GM12878 (cell line): ENCODE data around the gene SDF4. TPM values are rescaled to one million over a fixed set of nuclear protein-coding genes. Genes with fewer than 3 reads are reported as not detected.

Source experiments
- ATAC-seq: fragments of 200-7000 bp; cut with Tn5 transposase; 3 replicates; pipeline ENCODE4 v1.9.1; 2020; ENCODE audit warnings: mild to moderate bottlenecking, moderate library complexity
- BruUV-seq: library from RNA; stranded (reverse); fragments of 400-500 nt; replicated peaks from 2 replicates; lab custom pipeline; 2021; lab: Mats Ljungman, UMichigan
- CTCF ChIA-PET: fragments of 300-600 bp; sonication (Branson Sonifier 250); formaldehyde crosslinking; extraction: SDS; loops from one replicate; lab custom pipeline; 2021; ENCODE audit warnings: inconsistent platforms; lab: Yijun Ruan, JAX
- POLR2A ChIA-PET: fragments of 350-600 bp; formaldehyde crosslinking; extraction: SDS; loops from one replicate; lab custom pipeline; 2021; ENCODE audit warnings: inconsistent platforms; lab: Charles Lee
- RAD21 ChIA-PET: fragments of 300-600 bp; sonication (Branson Sonifier 250); formaldehyde crosslinking; loops from one replicate; lab custom pipeline; 2023; ENCODE audit warnings: antibody characterized with exemption; ENCODE audit not compliant: unreplicated experiment; lab: Charles Lee
- SMC1A ChIA-PET: fragments of 300-600 bp; sonication (Branson Sonifier 250); formaldehyde crosslinking; loops from one replicate; lab custom pipeline; 2023; ENCODE audit not compliant: unreplicated experiment, uncharacterized antibody; lab: Charles Lee
- DNase-seq: peaks from one replicate; pipeline ENCODE4 v3.0.0-alpha.2; 2011; ENCODE audit warnings: low read depth, low spot score
- FAIRE-seq: peaks from 3 replicates; lab custom pipeline; 2011; peaks lifted over from hg19 to GRCh38; lab: Jason Lieb, UNC
- H2AFZ ChIP-seq: 2 replicates; pipeline ENCODE4 v1.6.0; 2011; ENCODE audit warnings: low read depth, low read length, control low read depth; ENCODE audit not compliant: control insufficient read depth
- H3K27ac ChIP-seq: 2 replicates; pipeline ENCODE4 v1.5.1; 2011; ENCODE audit warnings: control low read depth; ENCODE audit not compliant: control insufficient read depth, insufficient read depth
- H3K27me3 ChIP-seq, 2 experiments: replicated peaks in 1 of 2; 2 replicates each; pipeline versions ENCODE4 v1.6.0 to v1.6.1; 2011; ENCODE audit warnings: low read length in 1 of 2; ENCODE audit not compliant: control insufficient read depth in 2 of 2, insufficient read depth in 2 of 2
- H3K36me3 ChIP-seq, 2 experiments: 2 replicates each; pipeline ENCODE4 v1.5.1; 2011; ENCODE audit warnings: low read length in 1 of 2; ENCODE audit not compliant: control insufficient read depth in 2 of 2, insufficient read depth in 2 of 2
- H3K4me1 ChIP-seq: 2 replicates; pipeline ENCODE4 v1.6.1; 2011; ENCODE audit warnings: mild to moderate bottlenecking, low read length, moderate library complexity, mixed read lengths; ENCODE audit not compliant: control insufficient read depth, insufficient read depth
- H3K4me2 ChIP-seq: 2 replicates; pipeline ENCODE4 v1.6.0; 2011; ENCODE audit warnings: control low read depth; ENCODE audit not compliant: control insufficient read depth, insufficient read depth
- H3K4me3 ChIP-seq: fragments of 200-600 bp; sonication (generic); 2 replicates; pipeline ENCODE4 v1.5.1; 2016
- H3K79me2 ChIP-seq: 2 replicates; pipeline ENCODE4 v1.6.0; 2011; ENCODE audit warnings: low read length; ENCODE audit not compliant: control insufficient read depth, insufficient read depth
- H3K9ac ChIP-seq: 2 replicates; pipeline ENCODE4 v1.8.0; 2011; ENCODE audit warnings: low read length, control low read depth, mixed read lengths; ENCODE audit not compliant: control insufficient read depth, insufficient read depth
- H3K9me3 ChIP-seq: replicated peaks from 3 replicates; pipeline ENCODE4 v1.5.1; 2011; ENCODE audit warnings: mild to moderate bottlenecking, low read length; ENCODE audit not compliant: control insufficient read depth, insufficient read depth
- H4K20me1 ChIP-seq: 2 replicates; pipeline ENCODE4 v1.6.0; 2011; ENCODE audit not compliant: control insufficient read depth, insufficient read depth
- BHLHE40 ChIP-seq, 2 experiments: fragments of 450-650 bp in 1 of 2; IDR thresholded peaks; 2 replicates each; pipeline ENCODE4 v1.6.1; 2011 to 2017; ENCODE audit warnings: low read depth in 2 of 2, borderline replicate concordance in 1 of 2, improper control_type of control experiment in 1 of 2, low read length in 1 of 2, mild to moderate bottlenecking in 1 of 2
- CHD1 ChIP-seq: IDR thresholded peaks from 2 replicates; pipeline ENCODE4 v1.6.1; 2012; ENCODE audit warnings: low read depth, low read length, improper control_type of control experiment
- DPF2 ChIP-seq: fragments of 450-650 bp; IDR thresholded peaks from 2 replicates; pipeline ENCODE4 v1.6.1; 2017; ENCODE audit warnings: mild to moderate bottlenecking
- NKRF ChIP-seq: fragments of 450-650 bp; conservative IDR thresholded peaks from 2 replicates; pipeline ENCODE4 v1.6.1; 2017; ENCODE audit warnings: mild to moderate bottlenecking, moderate library complexity
- NR2C1 ChIP-seq: fragments of 450-650 bp; IDR thresholded peaks from 2 replicates; pipeline ENCODE4 v1.6.1; 2017; ENCODE audit warnings: antibody characterized with exemption, mild to moderate bottlenecking, moderate library complexity
- NR2C2 ChIP-seq: IDR thresholded peaks from 2 replicates; pipeline ENCODE4 v1.6.1; 2011; ENCODE audit warnings: borderline replicate concordance, low read depth; ENCODE audit not compliant: control insufficient read depth, insufficient read length
- POLR2A ChIP-seq: IDR thresholded peaks from 2 replicates; pipeline ENCODE4 v1.6.1; 2011; ENCODE audit warnings: low read depth, mild to moderate bottlenecking, low read length
- RELA ChIP-seq: fragments of 450-650 bp; IDR thresholded peaks from 2 replicates; pipeline ENCODE4 v1.8.0; 2014; ENCODE audit warnings: borderline replicate concordance; ENCODE audit not compliant: partially characterized antibody
- RFX5 ChIP-seq: IDR thresholded peaks from 2 replicates; pipeline ENCODE4 v1.6.1; 2011; ENCODE audit warnings: low read depth, low read length, improper control_type of control experiment
- YY1 ChIP-seq: IDR thresholded peaks from 2 replicates; pipeline ENCODE4 v1.6.1; 2011; ENCODE audit warnings: low read depth, mild to moderate bottlenecking, low read length
- ZBTB4 ChIP-seq: fragments of 450-650 bp; formaldehyde crosslinking; IDR thresholded peaks from 2 replicates; pipeline ENCODE4 v1.4.0; 2022; ENCODE audit warnings: mild to moderate bottlenecking, moderate library complexity
- ZNF217 ChIP-seq: fragments of 450-650 bp; IDR thresholded peaks from 2 replicates; pipeline ENCODE4 v1.6.1; 2017; ENCODE audit warnings: antibody characterized with exemption, mild to moderate bottlenecking
- ZNF384 ChIP-seq: IDR thresholded peaks from 2 replicates; pipeline ENCODE4 v1.6.1; 2012; ENCODE audit warnings: low read depth, mild to moderate bottlenecking, low read length, improper control_type of control experiment, borderline replicate concordance
- WGBS: methylation state at CpG from one replicate; pipeline ENCODE4 v1.1.6; 2016; ENCODE audit warnings: low lambda C conversion rate; ENCODE audit not compliant: insufficient replicate concordance, insufficient coverage; ENCODE audit errors: missing lambda C conversion rate; 5-methylcytosine and 5-hydroxymethylcytosine counted together
- in situ Hi-C: fragments of 300-500 bp; cut with MboI; formaldehyde crosslinking; loops from 9 replicates; pipeline ENCODE4 v1.14.3; 2018; ENCODE audit warnings: mixed read lengths
- intact Hi-C: fragments of 100-400 bp; cut with micrococcal nuclease; formaldehyde crosslinking; loops from one replicate; pipeline ENCODE4 v1.14.2; 2022; ENCODE audit not compliant: unreplicated experiment
- polyA plus RNA-seq, 11 experiments: library from polyadenylated mRNA; depleted of rRNA in 4 of 11; unstranded in 6 of 11; stranded (reverse) in 5 of 11; fragments of >200 nt; fragmentation: Nextera tagmentation in 4 of 11; fragmentation: Illumina TruSeq in 1 of 11; extraction: Ambion mirVana in 4 of 11; extraction: Trizol in 1 of 11; gene quantifications; 1 replicate in 1 of 11; 2 replicates in 10 of 11; pipeline versions ENCODE4 v1.2.1 to v1.2.3, GENCODE V29; 2011 to 2016; ENCODE audit warnings: inconsistent platforms in 2 of 11, missing spikeins in 2 of 11, low read depth in 1 of 11
- total RNA-seq, 4 experiments: library from RNA; depleted of rRNA in 3 of 4; stranded (reverse); fragments of >200 nt in 3 of 4; fragmentation: Illumina TruSeq in 1 of 4; extraction: Trizol in 1 of 4; gene quantifications; 2 replicates each; pipeline versions ENCODE4 v1.2.1 to v1.2.3, GENCODE V29; 2013 to 2021
- TF ChIP-seq, protein P1 (sequence below): IDR thresholded peaks from 2 replicates; pipeline ENCODE4 v1.6.1; 2011; ENCODE audit warnings: low read depth, mild to moderate bottlenecking, low read length, moderate library complexity, borderline replicate concordance; ENCODE audit errors: extremely low read depth

The SDF4 gene
- total and polyA plus RNA-seq, 10 of the 15 experiments (the other 5 are each of a cell fraction or from before 2014, with no cell fraction given): 0.44 to 97.2 (median 40.2) TPM

DNA sequence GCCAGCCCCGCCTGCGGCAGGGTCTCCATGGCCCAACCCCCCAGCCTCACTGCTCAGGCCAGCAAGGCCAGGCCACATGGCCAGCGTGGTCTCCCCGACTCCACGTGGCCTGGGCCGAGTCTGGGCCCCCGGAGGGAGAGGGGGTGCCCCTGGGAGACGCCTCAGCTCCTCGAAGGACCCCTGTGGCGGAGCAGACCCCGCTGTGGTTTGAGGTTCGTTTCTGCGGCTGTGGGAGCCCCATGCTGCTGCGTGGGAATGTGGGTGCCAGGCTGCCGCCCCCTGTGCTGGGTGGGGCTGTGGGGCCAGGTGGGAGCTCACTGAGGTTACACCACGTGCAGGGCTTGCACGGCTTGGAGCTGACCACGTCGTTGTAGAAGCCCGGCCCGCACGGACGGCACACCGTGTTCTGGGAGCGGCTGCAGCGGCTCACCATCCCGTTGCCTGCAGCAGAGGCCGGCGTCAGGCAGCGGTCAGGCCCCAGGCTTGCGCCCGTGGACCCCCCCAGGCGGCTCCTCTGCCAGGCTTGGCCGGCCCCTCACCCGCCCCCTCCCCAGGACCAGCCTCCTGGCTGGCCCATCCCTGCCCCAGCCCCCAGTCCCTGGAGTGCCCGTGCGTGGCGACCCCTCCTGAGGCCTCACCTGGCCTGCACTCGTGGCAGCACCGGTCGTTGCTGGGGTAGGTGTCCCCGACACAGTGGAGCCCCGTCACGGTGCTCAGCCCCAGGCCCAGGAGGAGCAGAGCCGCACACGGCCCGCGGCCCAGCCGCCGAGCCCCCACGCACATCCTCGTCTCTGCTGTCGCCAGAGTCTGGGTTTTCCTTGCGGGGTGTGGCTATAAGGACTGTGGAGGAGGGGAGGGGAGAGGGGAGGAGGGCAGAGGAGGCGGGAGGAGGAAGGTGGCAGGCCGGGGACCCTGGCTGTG, 18.2 kb downstream of the SDF4 start, which contains the start of gene TNFRSF4:
TSS of gene TNFRSF4 (minus strand) at position 809 of the 921 bp plus-strand sequence. CDS start at position 783, 26 bp downstream.
- no peak for DNase-seq
- ChIA-PET POLR2A (interaction anchor here (0.8 to 2.2 kb wide), 2 partner anchors 17 to 42 kb away, joined by 3 to 7 read pairs; no protein-coding TSS in a partner anchor), SMC1A (interaction anchor here (0.6 to 1.4 kb wide), 2 partner anchors 25 to 91 kb away, joined by 3 read pairs; no protein-coding TSS in a partner anchor), CTCF (interaction anchor here (1.9 to 2.2 kb wide), 2 partner anchors 17 to 91 kb away, joined by 6 to 8 read pairs; no protein-coding TSS in a partner anchor), RAD21 (interaction anchor here (0.6 to 2.5 kb wide), 5 partner anchors 18 to 207 kb away, joined by 3 to 10 read pairs (median 9); no protein-coding TSS in a partner anchor)
- Histone ChIP-seq H3K27ac (peak within 1 kb of the TSS; percentile 42), H4K20me1 (no peaks in the 10 kb centered on the region), H2AFZ (peak within 1 kb of the TSS; percentile 39; the same call in 1 of the 2 replicates), H3K4me2 (peak within 1 kb of the TSS; percentile 62), H3K4me1 (peaks cover 34% of the 10 kb centered on the region), H3K9me3 (no peaks in the 10 kb centered on the region; the same call in 2 of the 3 replicates), H3K4me3 (peak within 1 kb of the TSS; percentile 27; the same call in 1 of the 2 replicates), H3K9ac (no peak within 1 kb of the TSS), H3K27me3 (no peaks in the 10 kb centered on the region), H3K36me3 (peaks cover 0 to 16% of the 10 kb centered on the region in 2 experiments; a peak in 3 of 4 replicates), H3K79me2 (no peaks in the 10 kb centered on the region)
- BruUV-seq: no TSS peak
- peak; percentile 20 for ATAC-seq
- intact Hi-C loops: no loop called here
- no peak for FAIRE-seq
- 11% methylated on average over 46 of the region's 56 CpGs for WGBS
- in situ Hi-C loops: no loop called here
- TF ChIP-seq RFX5 (no peak), ZNF217 (no peak), NR2C2 (no peak), DPF2 (0 out of 2 replicates have a peak, but pooled peaks have one; percentile 5), ZBTB4 (no peak), CHD1 (no peak), POLR2A (0 out of 2 replicates have a peak, but pooled peaks have one; percentile 34), BHLHE40 (IDR thresholded peaks at IDR 0.05; ENCODE audit: borderline replicate concordance in 1 of 2, low read depth in 2 of 2, low read length in 1 of 2) (peak; percentile 17 to 77; a peak in 3 of 4 replicates), YY1 (no peak), NR2C1 (no peak), RELA (no peak), NKRF (no peak), ZNF384 (no peak)
- TF ChIP-seq, protein P1, sequence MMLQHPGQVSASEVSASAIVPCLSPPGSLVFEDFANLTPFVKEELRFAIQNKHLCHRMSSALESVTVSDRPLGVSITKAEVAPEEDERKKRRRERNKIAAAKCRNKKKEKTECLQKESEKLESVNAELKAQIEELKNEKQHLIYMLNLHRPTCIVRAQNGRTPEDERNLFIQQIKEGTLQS: no peak
